GM23338 (cell line): ENCODE results near the gene PDSS1. TPM values are rescaled to one million over a fixed set of nuclear protein-coding genes. Genes with fewer than 3 reads are reported as not detected.

Experiments used
- ATAC-seq: fragments of 200-7000 bp; cut with Tn5 transposase; 3 replicates; pipeline ENCODE4 v1.9.1; 2020
- DNase-seq: peaks from one replicate; pipeline ENCODE4 v3.0.0-alpha.2; 2015; ENCODE audit warnings: low spot score
- H2AFZ ChIP-seq: fragments of 200-600 bp; sonication (generic); 2 replicates; pipeline ENCODE4 v1.8.0; 2016; ENCODE audit warnings: antibody characterized with exemption, mild to moderate bottlenecking, moderate library complexity
- H3F3A ChIP-seq: fragments of 200-600 bp; sonication (generic); replicated peaks from 2 replicates; pipeline ENCODE4 v1.8.0; 2017; ENCODE audit warnings: antibody characterized with exemption, mixed run types, low read depth
- H3K27ac ChIP-seq: fragments of 200-600 bp; sonication (generic); 2 replicates; pipeline ENCODE4 v1.6.1; 2016; ENCODE audit warnings: low read depth
- H3K27me3 ChIP-seq: fragments of 200-600 bp; sonication (generic); 2 replicates; pipeline ENCODE4 v1.8.0; 2016; ENCODE audit warnings: mild to moderate bottlenecking, mixed run types, moderate library complexity; ENCODE audit not compliant: insufficient read depth
- H3K36me3 ChIP-seq: fragments of 200-600 bp; sonication (generic); 2 replicates; pipeline ENCODE4 v1.8.0; 2016; ENCODE audit warnings: mild to moderate bottlenecking; ENCODE audit not compliant: insufficient read depth
- H3K4me1 ChIP-seq: fragments of 200-600 bp; sonication (generic); 2 replicates; pipeline ENCODE4 v1.8.0; 2016; ENCODE audit warnings: mild to moderate bottlenecking, moderate library complexity; ENCODE audit not compliant: insufficient read depth
- H3K4me2 ChIP-seq: fragments of 200-600 bp; sonication (generic); 2 replicates; pipeline ENCODE4 v1.7.1; 2017; ENCODE audit warnings: mixed run types
- H3K4me3 ChIP-seq: fragments of 200-600 bp; sonication (generic); 2 replicates; pipeline ENCODE4 v1.6.1; 2016; ENCODE audit warnings: mixed run types
- H3K79me2 ChIP-seq: fragments of 200-600 bp; sonication (generic); replicated peaks from 2 replicates; pipeline ENCODE4 v1.8.0; 2017; ENCODE audit warnings: mild to moderate bottlenecking; ENCODE audit not compliant: insufficient read depth
- H3K9me2 ChIP-seq: fragments of 200-600 bp; sonication (generic); 2 replicates; pipeline ENCODE4 v1.8.0; 2017; ENCODE audit not compliant: insufficient read depth
- H4K20me1 ChIP-seq: fragments of 200-600 bp; sonication (generic); replicated peaks from 2 replicates; pipeline ENCODE4 v1.8.0; 2017; ENCODE audit warnings: mild to moderate bottlenecking; ENCODE audit not compliant: insufficient read depth
- H3K27ac Mint-ChIP-seq: 2 replicates; pipeline ENCODE4 v1.8.0; 2020; ENCODE audit warnings: inconsistent platforms, mild to moderate bottlenecking, moderate library complexity, mixed read lengths
- H3K27me3 Mint-ChIP-seq: 3 replicates; pipeline ENCODE4 v1.8.0; 2022; ENCODE audit warnings: low read depth, mild to moderate bottlenecking, moderate library complexity, mixed read lengths, inconsistent platforms; ENCODE audit not compliant: insufficient read depth, poor library complexity
- H3K36me3 Mint-ChIP-seq: 3 replicates; pipeline ENCODE4 v1.8.0; 2021; ENCODE audit warnings: low read depth, mild to moderate bottlenecking, inconsistent platforms, moderate library complexity, mixed read lengths
- H3K4me1 Mint-ChIP-seq: 3 replicates; pipeline ENCODE4 v1.8.0; 2020; ENCODE audit warnings: mild to moderate bottlenecking, inconsistent platforms, mixed read lengths
- H3K4me3 Mint-ChIP-seq: 3 replicates; pipeline ENCODE4 v1.8.0; 2021; ENCODE audit warnings: moderate library complexity, mild to moderate bottlenecking, inconsistent platforms, mixed read lengths
- H3K9me3 Mint-ChIP-seq: 3 replicates; pipeline ENCODE4 v1.8.0; 2020; ENCODE audit warnings: moderate library complexity, mild to moderate bottlenecking, inconsistent platforms, mixed read lengths
- CTCF ChIP-seq, 2 experiments: fragments of 200-600 bp in 1 of 2; sonication (generic) in 1 of 2; conservative IDR thresholded peaks; 2 replicates each; pipeline versions ENCODE4 v1.5.1 to v1.6.1; 2016 to 2017; ENCODE audit warnings: antibody characterized with exemption in 2 of 2, low read depth in 2 of 2, mild to moderate bottlenecking in 2 of 2, moderate library complexity in 1 of 2
- ETS1 ChIP-seq: IDR thresholded peaks from 2 replicates; pipeline ENCODE4 v1.6.1; 2016; ENCODE audit warnings: antibody characterized with exemption
- EZH2 ChIP-seq: fragments of 200-600 bp; sonication (generic); IDR thresholded peaks from one replicate; pipeline ENCODE4 v1.8.0; 2017; ENCODE audit warnings: antibody characterized with exemption, mild to moderate bottlenecking, low read depth; ENCODE audit not compliant: unreplicated experiment
- EZH2phosphoT487 ChIP-seq: fragments of 200-600 bp; sonication (generic); IDR thresholded peaks from one replicate; pipeline ENCODE4 v1.8.1; 2018; ENCODE audit warnings: antibody characterized with exemption; ENCODE audit not compliant: unreplicated experiment
- JUNB ChIP-seq: IDR thresholded peaks from one replicate; pipeline ENCODE4 v1.6.1; 2016; ENCODE audit warnings: antibody characterized with exemption; ENCODE audit not compliant: unreplicated experiment
- NANOG ChIP-seq: IDR thresholded peaks from 2 replicates; pipeline ENCODE4 v1.6.1; 2016; ENCODE audit warnings: antibody characterized with exemption, borderline replicate concordance
- POLR2AphosphoS5 ChIP-seq: IDR thresholded peaks from 2 replicates; pipeline ENCODE4 v1.6.1; 2016; ENCODE audit warnings: antibody characterized with exemption, low read depth
- REST ChIP-seq: IDR thresholded peaks from one replicate; pipeline ENCODE4 v1.6.1; 2018; ENCODE audit warnings: antibody characterized with exemption; ENCODE audit not compliant: unreplicated experiment
- STAT1 ChIP-seq: IDR thresholded peaks from one replicate; pipeline ENCODE4 v1.6.1; 2016; ENCODE audit warnings: antibody characterized with exemption; ENCODE audit not compliant: unreplicated experiment
- ZNF114 ChIP-seq: fragments of 250-450 bp; sonication (Bioruptor Pico); IDR thresholded peaks from 2 replicates; pipeline ENCODE4 v1.5.0; 2020; ENCODE audit warnings: mild to moderate bottlenecking, moderate library complexity
- ZNF331 ChIP-seq: fragments of 250-450 bp; sonication (Bioruptor Pico); IDR thresholded peaks from 2 replicates; pipeline ENCODE4 v1.5.0; 2020; ENCODE audit warnings: low read depth, mild to moderate bottlenecking, moderate library complexity
- ZNF462 ChIP-seq: fragments of 250-450 bp; sonication (Bioruptor Pico); IDR thresholded peaks from 2 replicates; pipeline ENCODE4 v1.5.0; 2020; ENCODE audit warnings: mild to moderate bottlenecking, moderate library complexity
- polyA plus RNA-seq: library from polyadenylated mRNA; unstranded; fragments of >200 nt; fragmentation: Nextera tagmentation; extraction: Ambion mirVana; gene quantifications from 2 replicates; pipeline ENCODE4 v1.2.1, GENCODE V29; 2016
- total RNA-seq: library from RNA; depleted of rRNA; stranded (reverse); fragments of >200 nt; shearing (Covaris generic); gene quantifications from 2 replicates; pipeline ENCODE4 v1.2.3, GENCODE V29; 2014

The PDSS1 gene
- total and polyA plus RNA-seq, 2 experiments from 2014 or later, result 21.5 to 26.2 TPM

GRCh38 chr10:26685441-26685840, 12.1 kb upstream of the PDSS1 start (continued):
- no peak for TF ChIP-seq ZNF331 (CRISPR knock-in tag)
- TF ChIP-seq REST, result no peak

- H3K9me2 ChIP-seq, result no peaks in the 10 kb centered on the region
- no peaks in the 10 kb centered on the region for H3K4me1 ChIP-seq
- no peak overlapping the region for H2AFZ ChIP-seq
- no peak overlapping the region for H3K27ac ChIP-seq
- Mint-ChIP-seq H3K27me3 (no peaks in the 10 kb centered on the region), H3K36me3 (no peaks in the 10 kb centered on the region), H3K4me3 (no peak overlapping the region), H3K4me1 (no peaks in the 10 kb centered on the region), H3K27ac (no peak overlapping the region), H3K9me3 (no peaks in the 10 kb centered on the region)
- DNase-seq (no peak), ATAC-seq (no peak)
- no peaks in the 10 kb centered on the region for H4K20me1 ChIP-seq
- no peaks in the 10 kb centered on the region for H3K36me3 ChIP-seq
- H3F3A ChIP-seq, result no peaks in the 10 kb centered on the region
- no peaks in the 10 kb centered on the region for H3K79me2 ChIP-seq
- H3K27me3 ChIP-seq, result no peaks in the 10 kb centered on the region
- H3K4me3 ChIP-seq, result no peak overlapping the region
- H3K4me2 ChIP-seq, result no peak overlapping the region
- no peak for TF ChIP-seq JUNB
- no peak for TF ChIP-seq CTCF (conservative IDR thresholded peaks at IDR 0.05; ENCODE audit: low read depth in 2 of 2)
- no peak for TF ChIP-seq EZH2phosphoT487
- no peak for TF ChIP-seq ZNF331 (CRISPR knock-in tag)
- TF ChIP-seq ZNF114 (CRISPR knock-in tag), result no peak
- no peak for TF ChIP-seq EZH2
- no peak for TF ChIP-seq ZNF462 (CRISPR knock-in tag)
- TF ChIP-seq ETS1, result no peak
- no peak for TF ChIP-seq POLR2AphosphoS5
- TF ChIP-seq NANOG, result no peak
- TF ChIP-seq STAT1, result no peak
Measured at GRCh38 chr10:26689399-26689798, 8.1 kb upstream of the PDSS1 start.
